HG03066 (cell line): ENCODE results near the gene A2M.

ENCODE experiments used
- ATAC-seq: cut with Tn5 transposase; IDR thresholded peaks from one replicate; pipeline ENCODE4 v1.9.1; 2021; ENCODE audit warnings: low read depth; ENCODE audit not compliant: unreplicated experiment

Gene A2M

GRCh38 chr12:9047105-9047504, 68.6 kb downstream of the A2M start:
- no peak for ATAC-seq

DNA sequence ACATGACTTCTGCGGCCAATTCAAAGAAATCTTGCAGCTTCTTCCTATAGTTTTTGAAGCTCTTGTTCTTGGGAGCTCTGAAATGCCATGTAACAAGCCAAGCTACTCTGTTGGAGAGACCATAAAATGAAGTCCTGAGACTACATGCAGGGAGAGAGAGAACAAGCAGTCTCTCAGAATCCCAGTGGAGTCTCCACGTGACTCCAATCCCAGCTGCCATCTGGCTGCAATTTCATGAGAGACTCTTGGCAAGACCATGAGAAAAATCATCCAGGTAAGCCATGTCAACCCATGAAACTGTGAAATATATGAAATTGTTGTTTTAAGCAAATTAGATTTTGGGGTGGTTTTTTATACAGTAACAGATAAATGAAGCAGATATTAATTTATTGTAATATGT, 72.0 kb downstream of the A2M start:
- no peak for ATAC-seq

- no peak for ATAC-seq
Observed at GRCh38 chr12:9041321-9041720, 74.4 kb downstream of the A2M start.

GRCh38 chr12:9040484-9041186, 75.1 kb downstream of the A2M start:
- no peak for ATAC-seq

- no peak for ATAC-seq
Observed at GRCh38 chr12:9039397-9039977, 76.2 kb downstream of the A2M start.

DNA sequence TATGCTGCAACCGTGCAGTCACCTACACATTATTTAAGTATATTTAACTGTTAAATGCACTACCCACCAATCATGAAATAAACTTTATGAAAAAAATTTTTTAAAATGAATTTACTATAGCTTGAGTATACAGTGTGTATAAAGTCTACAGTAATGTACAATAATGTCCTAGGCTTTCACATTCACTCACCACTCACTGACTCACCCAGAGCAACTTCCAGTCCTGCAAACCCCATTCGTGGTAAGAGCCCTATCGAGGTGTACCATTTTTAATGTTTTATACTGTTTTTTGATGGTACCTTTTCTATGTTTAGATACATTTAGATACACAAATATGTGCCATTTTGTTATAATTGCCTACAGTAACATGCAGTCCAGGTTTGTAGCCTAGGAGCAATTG, 78.3 kb downstream of the A2M start:
- ATAC-seq: no peak

- no peak for ATAC-seq
Observed at GRCh38 chr12:9036227-9036626, 79.5 kb downstream of the A2M start.

GRCh38 chr12:9034095-9034494, 81.6 kb downstream of the A2M start:
- ATAC-seq: no peak

DNA sequence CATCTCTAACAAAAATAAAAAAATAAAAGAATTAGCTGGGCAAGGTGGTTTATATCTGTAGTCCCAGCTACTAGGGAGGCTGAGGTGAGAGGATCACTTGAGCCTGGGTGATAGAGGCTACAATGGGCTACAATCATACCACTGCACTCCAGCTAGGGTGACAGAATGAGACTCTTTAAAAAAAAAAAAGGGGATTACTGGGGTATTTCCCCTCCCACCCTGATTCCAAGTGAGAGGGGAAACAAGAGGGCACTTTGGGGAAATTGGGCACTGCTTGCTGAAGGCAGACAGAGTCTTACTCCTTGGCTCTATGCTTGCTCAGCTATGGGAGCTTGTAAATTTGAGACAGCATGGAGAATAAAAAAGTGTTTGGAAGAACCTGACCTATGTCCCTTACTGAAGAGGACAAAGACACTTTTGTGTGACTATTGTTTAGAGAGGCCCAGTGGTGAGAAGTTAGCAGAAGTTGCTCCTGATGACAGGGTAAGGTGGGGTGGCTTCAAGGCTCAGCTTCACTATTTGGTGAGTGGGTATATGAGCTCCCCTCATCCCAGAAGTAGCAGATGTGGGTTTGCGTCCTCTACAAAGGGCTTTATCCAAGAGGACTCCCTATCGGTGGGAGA, 82.3 kb downstream of the A2M start:
- ATAC-seq: no peak

DNA sequence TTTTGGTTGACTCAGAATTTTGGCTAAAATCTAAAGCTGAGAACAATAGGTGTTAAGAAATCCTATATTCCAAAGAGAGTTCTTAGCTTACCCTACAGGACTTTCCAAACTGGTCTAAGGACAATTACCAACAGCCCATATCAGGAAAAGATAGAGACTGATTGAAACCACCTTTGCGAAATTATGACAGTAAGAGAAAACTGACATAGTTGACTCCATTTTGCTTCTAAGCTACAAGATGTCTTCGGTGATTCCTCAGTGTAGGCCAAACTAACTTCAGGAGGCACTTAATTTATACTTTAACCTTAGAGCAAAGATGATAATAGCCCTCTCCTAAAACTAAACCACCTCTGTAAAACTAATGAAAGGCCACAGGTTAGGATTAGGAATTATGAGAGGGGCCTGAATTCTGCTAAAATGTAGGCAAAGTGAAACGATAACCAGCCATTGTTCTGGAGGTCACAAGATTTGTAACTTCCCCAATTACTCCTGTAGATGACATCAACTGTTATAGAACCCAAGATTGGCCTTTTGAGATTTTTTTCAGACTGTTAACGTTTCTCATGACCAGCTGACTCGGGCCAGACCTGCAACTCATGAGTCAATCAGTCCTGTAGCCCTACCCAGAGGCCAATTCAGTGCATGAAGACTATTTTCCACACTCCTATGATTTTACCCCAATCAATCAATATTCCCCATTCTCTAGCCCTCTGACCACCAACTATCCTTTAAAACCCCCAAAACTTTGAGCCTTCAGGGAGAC, 83.3 kb downstream of the A2M start:
- no peak for ATAC-seq

DNA sequence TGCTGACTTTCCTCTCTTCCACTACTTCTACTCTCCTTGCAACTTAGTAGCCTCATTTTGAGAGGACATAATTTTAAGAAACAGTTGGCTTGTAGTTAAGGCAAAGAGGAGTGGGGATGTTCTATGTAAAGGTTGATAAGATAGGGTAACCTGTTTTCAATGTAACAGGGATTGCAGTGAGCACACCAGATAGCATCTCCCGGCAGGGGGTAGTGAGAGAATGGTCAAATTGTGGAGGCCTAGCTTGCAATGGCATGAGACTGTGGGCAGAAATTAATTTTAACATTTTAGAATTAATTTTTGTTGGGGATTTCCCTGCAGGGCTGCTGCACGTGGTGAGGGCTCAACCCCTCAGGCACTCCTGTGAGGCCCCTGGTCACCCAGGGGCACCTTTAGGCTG, 84.9 kb downstream of the A2M start:
- no peak for ATAC-seq

- ATAC-seq: no peak
Observed at GRCh38 chr12:9027161-9028059, 88.3 kb downstream of the A2M start.

DNA sequence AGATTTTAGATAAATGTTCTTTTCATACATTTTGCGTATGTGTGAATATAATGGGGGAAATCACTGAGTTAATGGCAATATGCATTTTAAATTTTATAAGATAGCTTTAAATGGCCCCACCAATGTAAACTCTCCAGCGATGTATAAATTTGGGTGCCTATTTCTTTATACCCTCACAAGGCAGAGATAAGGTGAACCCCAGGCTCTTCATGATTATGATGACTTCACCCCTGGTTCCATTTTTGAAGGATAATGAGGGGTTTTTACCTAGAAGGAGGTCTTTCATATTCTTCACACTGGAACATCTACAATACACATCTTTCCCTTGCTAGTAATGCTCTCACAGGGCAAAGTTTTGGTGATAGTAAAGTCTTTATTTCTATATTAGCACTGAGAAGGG, 91.2 kb downstream of the A2M start:
- no peak for ATAC-seq

DNA sequence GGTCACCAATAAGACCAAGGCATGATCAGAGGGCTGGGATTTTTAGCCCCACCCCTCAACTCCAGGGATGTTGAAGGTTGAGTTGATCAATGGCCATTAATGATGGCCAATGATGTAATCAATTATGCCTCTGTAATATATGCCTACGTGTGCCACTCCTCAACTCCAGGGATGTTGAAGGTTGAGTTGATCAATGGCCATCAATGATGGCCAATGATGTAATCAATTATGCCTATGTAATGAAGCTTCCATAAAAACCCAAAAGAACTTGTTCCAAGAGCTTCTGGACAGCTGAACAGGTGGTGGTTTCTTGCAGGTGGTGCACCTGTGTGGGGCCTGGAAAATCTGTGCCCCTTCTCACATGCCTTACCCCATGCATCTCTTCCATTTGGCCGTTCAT, 93.1 kb downstream of the A2M start:
- ATAC-seq: no peak
